ENCODE data around the gene GNB1.
A peak's percentile ranks its signal among the peaks of the same experiment; 100 is the strongest.

GNB1 gene

GRCh38 chr1:1907098-1907736 lies 16.3 kb upstream of the GNB1 start:
- no peak for DNase-seq

- peak; percentile 55 for DNase-seq
These were observed 15.6 kb upstream of the GNB1 start for GRCh38 chr1:1906185-1907097.

- DNase-seq = no peak
These were observed 12.3 kb upstream of the GNB1 start for GRCh38 chr1:1903224-1903623.

DNA sequence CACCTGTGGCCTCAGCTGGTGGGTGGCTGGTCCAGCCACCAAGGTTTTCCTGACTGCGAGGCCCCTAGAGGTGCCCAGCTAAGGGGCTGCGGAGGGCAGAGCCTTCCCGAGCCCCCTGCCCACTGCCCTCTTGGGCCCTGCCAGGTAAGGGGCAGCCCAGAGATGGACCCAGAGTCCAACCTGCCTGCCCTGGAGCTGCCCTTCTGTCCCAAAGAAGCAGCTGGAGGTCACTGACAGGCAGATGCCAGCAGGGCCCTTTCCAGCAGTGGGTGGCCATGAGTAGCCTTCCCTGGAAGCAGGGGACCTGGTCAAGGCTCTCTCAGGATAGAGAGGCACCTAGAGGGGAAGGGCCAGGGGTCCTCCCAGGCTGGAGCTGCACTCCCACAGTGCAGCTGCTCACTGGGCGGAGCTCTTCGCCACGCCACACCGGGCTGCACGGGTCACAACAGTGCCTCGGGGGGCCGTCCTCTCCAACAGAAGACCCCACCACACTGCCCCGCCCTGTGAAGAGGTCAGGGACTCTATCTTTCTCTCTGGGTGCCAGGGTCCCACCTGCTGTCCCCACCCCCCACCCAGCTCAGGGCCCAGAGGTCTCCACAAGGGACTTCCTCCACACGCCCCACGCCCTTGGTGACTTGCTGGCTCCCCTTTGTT lies 10.9 kb upstream of the GNB1 start:
- no peak for DNase-seq

DNA sequence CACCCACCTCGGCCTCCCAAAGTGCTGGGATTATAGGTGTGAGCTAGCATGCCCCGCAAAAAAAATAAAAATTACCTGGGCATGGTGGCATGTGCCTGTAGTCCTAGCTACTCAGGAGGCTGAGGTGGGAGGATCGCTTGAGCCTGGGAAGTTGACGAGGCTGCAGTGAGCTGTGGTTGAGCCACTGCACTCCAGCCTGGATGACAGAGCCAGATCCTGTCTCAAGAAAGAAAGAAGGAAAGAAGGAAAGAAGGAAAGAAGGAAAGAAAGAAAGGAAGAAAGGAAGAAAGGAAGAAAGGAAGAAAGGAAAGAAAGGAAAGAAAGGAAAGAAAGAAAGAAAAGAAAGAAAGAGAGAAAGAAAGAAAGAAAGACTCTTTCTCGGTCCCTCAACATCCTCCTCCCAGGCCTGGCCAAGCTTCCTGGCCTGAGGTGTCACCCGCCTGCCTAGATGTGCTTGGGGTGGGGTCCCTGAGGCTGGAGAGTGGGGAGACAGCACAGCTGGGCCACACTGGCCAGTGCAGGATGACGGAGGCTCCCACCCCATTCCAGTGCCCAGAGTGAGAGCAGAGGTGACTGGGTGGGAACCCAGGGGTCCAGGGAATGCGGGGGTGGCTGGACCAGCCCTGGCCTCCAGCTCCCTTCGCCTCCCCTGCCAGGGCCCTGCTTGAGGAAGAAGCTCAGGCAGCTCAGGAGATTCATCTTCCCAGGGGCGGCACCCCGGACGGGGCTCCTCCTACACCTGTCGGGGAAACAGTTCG lies 10.2 kb upstream of the GNB1 start:
- no peak for DNase-seq

DNA sequence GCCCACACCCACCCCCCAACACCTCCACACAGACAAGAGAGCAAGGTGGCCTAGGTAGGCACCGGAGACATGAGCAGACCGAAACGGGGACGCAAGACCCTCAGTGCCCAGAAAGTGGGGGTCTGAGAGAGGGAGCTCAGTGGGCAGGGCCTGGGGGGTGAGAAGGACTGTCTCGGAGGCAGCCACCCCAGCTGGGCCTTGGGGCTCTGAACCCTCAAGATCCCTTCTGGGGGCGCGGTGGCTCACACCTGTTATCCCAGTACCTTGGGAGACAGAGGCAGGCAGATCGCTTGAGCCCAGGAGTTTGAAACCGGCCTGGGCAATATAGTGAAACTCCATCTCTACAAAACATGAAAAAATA lies 9.1 kb upstream of the GNB1 start:
- DNase-seq = no peak

- no peak for DNase-seq
These were observed 8.5 kb upstream of the GNB1 start for GRCh38 chr1:1899266-1899966.

DNA sequence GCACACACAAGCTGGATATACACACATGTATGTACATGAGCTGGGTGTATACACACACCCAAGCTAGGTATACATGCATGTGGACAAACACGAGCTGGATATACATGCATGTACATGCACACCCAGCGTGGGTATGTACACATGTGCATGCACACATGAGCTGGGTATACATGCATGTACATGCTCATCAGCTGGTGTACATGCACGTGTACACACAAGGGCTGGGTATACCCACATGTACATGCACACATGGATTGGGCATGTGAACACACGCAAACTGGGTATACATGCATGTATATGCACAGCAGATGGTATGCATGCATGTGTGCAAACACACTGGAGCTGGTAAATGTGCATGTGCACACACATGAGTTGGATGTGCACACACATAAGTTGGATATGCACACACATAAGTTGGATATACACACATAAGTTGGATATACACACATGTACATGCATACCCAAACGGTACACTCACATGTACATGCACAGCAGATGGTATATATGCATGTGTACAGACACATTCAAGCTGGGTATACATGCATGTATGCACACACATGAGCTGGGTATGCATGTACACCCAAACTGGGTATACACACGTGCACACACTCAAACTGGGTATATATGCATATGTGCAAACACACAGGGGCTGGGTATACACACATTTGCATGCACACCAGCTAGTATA lies 7.5 kb upstream of the GNB1 start:
- no peak for DNase-seq

DNA sequence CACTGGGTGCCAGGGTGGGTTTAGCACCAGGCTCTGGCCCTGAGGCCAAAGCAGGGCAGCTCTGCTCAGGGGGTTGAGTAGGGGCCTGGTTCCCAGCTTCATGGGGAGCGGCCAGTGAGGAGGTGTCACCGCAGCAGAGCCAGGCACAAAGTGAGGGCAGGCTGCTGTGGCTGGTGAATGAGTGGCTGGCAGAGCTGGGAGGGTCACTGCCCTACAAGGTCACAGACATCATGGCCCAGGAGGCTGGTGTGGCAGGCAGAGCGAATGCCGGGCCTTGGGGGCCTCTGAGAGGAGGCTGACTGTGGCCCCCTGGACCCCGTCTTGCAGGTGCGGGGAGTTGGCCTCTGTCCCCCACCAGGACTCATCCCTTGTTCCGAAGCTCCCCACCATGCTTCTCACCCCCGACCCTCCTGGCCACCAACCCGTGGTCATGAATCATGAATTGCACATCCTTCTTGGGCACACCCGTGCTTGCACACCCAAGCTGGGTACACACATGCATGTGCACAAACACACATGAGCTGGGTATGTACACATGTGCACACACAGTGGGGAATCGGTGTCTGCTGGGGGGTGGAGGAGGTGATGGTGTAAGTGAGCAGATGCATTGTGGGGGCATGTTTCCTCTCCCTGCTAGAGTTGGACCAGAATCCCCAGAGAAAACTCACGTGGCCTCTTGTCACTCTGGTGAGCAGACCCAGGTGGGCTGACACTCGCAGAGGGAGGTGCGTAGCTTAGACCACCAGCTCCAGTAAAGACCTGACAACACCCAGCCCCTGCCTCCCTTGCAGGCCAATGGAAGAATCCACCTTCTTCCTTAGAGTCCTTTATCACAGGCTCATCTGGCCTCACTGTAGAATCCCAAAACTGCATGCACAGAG lies 4.8 kb upstream of the GNB1 start:
- DNase-seq = no peak

- DNase-seq = no peak
These were observed 4.2 kb upstream of the GNB1 start for GRCh38 chr1:1895060-1895418.

- no peak for DNase-seq
These were observed 3.6 kb upstream of the GNB1 start for GRCh38 chr1:1894354-1895059.

DNA sequence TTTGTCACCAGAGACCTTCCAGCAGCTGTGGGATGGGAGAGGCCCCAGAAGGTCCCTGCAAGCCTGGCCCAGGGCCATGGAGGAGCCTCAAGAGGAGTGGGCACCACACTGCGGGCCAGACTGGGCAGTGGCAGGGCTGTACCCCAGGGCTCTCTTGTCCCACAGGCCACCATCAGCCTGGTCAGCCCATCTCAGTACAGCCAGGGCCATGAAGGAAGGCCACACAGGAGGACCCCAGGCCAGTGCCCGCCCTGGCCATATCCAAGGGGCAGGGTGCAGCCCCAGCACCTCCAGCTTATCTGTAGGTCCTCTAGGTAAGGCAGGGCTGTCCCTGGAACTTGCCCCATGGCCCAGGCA lies 3.1 kb upstream of the GNB1 start:
- no peak for DNase-seq

DNA sequence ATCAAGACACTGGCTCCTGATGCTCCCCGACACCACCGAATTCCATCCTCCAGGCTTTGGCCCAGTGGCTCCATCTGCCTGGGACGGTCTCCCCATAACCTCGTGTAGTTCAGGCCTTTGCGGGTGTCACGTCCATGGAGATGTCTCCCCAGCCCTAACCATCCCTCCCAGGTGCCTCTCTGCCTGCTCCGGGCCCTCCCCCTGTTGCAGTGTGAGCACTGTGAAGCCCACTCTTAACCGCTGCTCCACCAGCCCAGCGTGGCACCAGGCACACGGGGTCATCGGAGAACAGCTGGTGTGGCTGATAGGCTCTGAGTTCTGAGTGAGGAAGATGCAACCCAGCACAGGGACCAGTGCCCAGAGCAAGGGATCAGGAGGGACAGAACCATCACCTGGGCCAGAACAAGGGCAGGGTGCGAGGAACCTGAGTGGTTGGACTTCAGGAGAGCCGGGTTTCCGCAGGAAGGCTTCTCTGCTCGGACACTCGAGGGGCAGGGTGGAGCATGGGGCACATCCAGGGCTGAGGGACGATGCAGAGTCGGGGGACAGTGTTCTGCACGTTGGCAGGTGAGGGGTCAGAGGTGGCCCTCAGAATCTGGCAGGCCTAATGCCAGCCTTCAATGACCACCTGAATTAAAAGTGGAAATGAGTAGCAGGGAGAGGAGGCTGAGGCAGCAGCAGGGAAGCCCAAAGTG lies 2.6 kb upstream of the GNB1 start:
- DNase-seq = no peak

DNA sequence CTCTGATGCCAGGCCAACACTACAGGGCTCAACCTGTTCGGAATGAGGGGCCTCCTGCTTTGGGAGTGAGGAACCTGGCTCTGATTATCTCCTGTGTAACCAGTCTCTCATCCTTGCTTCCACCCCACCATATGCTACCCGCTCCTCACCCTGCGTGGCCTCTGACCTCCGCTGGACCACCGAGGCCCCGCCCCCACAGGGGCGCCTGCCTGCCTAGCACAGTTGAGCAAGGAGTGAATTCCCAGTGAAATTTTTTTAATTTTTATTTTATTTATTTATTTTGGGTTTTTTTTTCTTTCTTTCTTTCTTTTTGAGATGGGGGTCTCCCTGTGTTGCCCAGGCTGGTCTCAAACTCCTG lies 1.9 kb upstream of the GNB1 start:
- no peak for DNase-seq

GRCh38 chr1:1892079-1892762 lies 1.3 kb upstream of the GNB1 start:
- DNase-seq = no peak

GRCh38 chr1:1891349-1892078 lies 627 bp upstream of the GNB1 start:
- DNase-seq = no peak

- no peak for DNase-seq
These were observed 911 bp downstream of the GNB1 start for GRCh38 chr1:1889847-1890505.

Data from NCI-H748 treated with DMSO at 0.1 percent for 48 hours (cell line).